Neural cell (in vitro differentiated cells): ENCODE results near the gene POLK.

Experiments used
- EP300 ChIP-seq: fragments of 450-650 bp; conservative IDR thresholded peaks from 2 replicates; pipeline ENCODE4 v1.6.1; 2014; ENCODE audit warnings: antibody characterized with exemption, mild to moderate bottlenecking, moderate library complexity; ENCODE audit not compliant: poor library complexity, severe bottlenecking
- EZH2 ChIP-seq: fragments of 200-600, 300-800 bp; shearing (Covaris generic), sonication (generic); IDR thresholded peaks from 2 replicates; pipeline ENCODE4 v1.6.1; 2014; ENCODE audit warnings: antibody characterized with exemption, low read length, borderline replicate concordance, mild to moderate bottlenecking; ENCODE audit not compliant: insufficient read depth, poor library complexity, severe bottlenecking
- POLR2AphosphoS5 ChIP-seq: IDR thresholded peaks from 2 replicates; pipeline ENCODE4 v1.6.1; 2012
- TF ChIP-seq, protein P1 (sequence below): fragments of 450-650 bp; IDR thresholded peaks from 2 replicates; pipeline ENCODE4 v1.5.1; 2014; ENCODE audit warnings: antibody characterized with exemption, mild to moderate bottlenecking, moderate library complexity; ENCODE audit not compliant: poor library complexity, severe bottlenecking

DNA sequence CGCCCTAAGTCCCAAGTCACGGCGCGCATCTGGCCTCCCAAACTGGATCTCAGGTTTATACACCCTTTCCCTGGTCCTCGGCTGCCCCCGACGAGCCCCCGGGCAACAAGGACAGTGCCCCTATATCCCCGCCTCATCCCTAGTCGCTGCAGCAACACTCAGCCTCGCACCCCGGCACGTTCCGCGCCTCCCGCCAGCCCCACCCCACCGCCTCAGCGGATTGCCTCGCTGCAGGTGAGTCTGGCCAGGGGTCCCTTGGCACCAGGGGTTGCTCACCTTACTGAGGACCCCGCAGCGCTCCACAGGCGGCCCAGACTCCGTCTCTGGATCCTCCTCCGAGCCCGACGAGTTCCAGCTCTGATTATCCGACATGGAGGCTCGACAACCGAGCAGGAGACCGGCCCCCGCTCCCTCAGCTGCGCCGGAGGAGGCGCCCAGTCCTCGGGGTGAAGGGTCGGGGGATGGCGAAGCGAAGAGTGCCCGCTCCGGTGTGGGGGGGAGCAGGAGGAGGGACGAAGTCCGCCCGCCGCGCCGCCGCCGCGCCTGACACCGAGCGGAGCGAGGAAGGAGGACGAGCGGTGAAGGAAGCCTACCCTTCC lies 756 bp upstream of the POLK start:
- TF ChIP-seq, protein P1, sequence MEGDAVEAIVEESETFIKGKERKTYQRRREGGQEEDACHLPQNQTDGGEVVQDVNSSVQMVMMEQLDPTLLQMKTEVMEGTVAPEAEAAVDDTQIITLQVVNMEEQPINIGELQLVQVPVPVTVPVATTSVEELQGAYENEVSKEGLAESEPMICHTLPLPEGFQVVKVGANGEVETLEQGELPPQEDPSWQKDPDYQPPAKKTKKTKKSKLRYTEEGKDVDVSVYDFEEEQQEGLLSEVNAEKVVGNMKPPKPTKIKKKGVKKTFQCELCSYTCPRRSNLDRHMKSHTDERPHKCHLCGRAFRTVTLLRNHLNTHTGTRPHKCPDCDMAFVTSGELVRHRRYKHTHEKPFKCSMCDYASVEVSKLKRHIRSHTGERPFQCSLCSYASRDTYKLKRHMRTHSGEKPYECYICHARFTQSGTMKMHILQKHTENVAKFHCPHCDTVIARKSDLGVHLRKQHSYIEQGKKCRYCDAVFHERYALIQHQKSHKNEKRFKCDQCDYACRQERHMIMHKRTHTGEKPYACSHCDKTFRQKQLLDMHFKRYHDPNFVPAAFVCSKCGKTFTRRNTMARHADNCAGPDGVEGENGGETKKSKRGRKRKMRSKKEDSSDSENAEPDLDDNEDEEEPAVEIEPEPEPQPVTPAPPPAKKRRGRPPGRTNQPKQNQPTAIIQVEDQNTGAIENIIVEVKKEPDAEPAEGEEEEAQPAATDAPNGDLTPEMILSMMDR = no peak
- no peak for TF ChIP-seq POLR2AphosphoS5
- TF ChIP-seq EZH2 = no peak
- no peak for TF ChIP-seq EP300
